ENCODE measurements around the gene MST1R.

Gene MST1R

GRCh38 chr3:49873623-49874022, 30.1 kb downstream of the MST1R start:
- no peak for DNase-seq

GRCh38 chr3:49872801-49873281, 30.8 kb downstream of the MST1R start:
- peak in 1 of 2 experiments; percentile 18 for DNase-seq

- DNase-seq = no peak
Measured at GRCh38 chr3:49871531-49872153, 32.0 kb downstream of the MST1R start.

- peak in 1 of 2 experiments; percentile 19 for DNase-seq
Measured at GRCh38 chr3:49869525-49870126, 34.0 kb downstream of the MST1R start, which contains the start of gene CAMKV. CAMKV (minus strand) TSS chr3:49869906; CDS start chr3:49862388, 7,518 bp downstream.

- no peak for DNase-seq
Measured at GRCh38 chr3:49868862-49869466, 34.7 kb downstream of the MST1R start.

GRCh38 chr3:49867871-49868321, 35.8 kb downstream of the MST1R start:
- no peak for DNase-seq

- no peak for DNase-seq
Measured at GRCh38 chr3:49867400-49867799, 36.3 kb downstream of the MST1R start.

- DNase-seq = no peak
Measured at GRCh38 chr3:49865198-49865784, 38.4 kb downstream of the MST1R start.

- no peak for DNase-seq
Measured at GRCh38 chr3:49864505-49864904, 39.2 kb downstream of the MST1R start.

GRCh38 chr3:49859576-49860305, 43.9 kb downstream of the MST1R start:
- DNase-seq = no peak

GRCh38 chr3:49856181-49857005, 47.3 kb downstream of the MST1R start, which contains the start of gene TRAIP:
TRAIP (minus strand) TSS chr3:49856564; CDS start chr3:49856453, 111 bp downstream.
- peak; percentile 91 for DNase-seq

- no peak for DNase-seq
Measured at GRCh38 chr3:49855662-49856061, 48.0 kb downstream of the MST1R start.

- DNase-seq = no peak
Measured at GRCh38 chr3:49845694-49846093, 58.0 kb downstream of the MST1R start.

GRCh38 chr3:49844464-49845183, 59.0 kb downstream of the MST1R start:
- DNase-seq = no peak

- no peak for DNase-seq
Measured at GRCh38 chr3:49842843-49843517, 60.7 kb downstream of the MST1R start.

- DNase-seq = no peak
Measured at GRCh38 chr3:49841806-49842205, 61.9 kb downstream of the MST1R start.

GRCh38 chr3:49841126-49841696, 62.5 kb downstream of the MST1R start:
- no peak for DNase-seq

GRCh38 chr3:49840388-49840787, 63.3 kb downstream of the MST1R start:
- DNase-seq = no peak

- DNase-seq = peak; percentile 72 to 73
Measured at GRCh38 chr3:49839193-49839809, 64.4 kb downstream of the MST1R start.
